Measurements from ENCODE around the gene AMBRA1. TPM values are rescaled to one million over a fixed set of nuclear protein-coding genes. Genes with fewer than 3 reads are reported as not detected.

Gene AMBRA1
- total RNA-seq, 1 experiment from 2014 or later: 17.7 TPM

GRCh38 chr11:46456269-46457001 is 137.4 kb downstream of the AMBRA1 start:
- Histone ChIP-seq H3K27me3 (no peaks in the 10 kb centered on the region), H3K4me3 (no peak overlapping the region), H3K36me3 (no peaks in the 10 kb centered on the region), H3K9me3 (no peaks in the 10 kb centered on the region)
- DNase-seq: no peak

DNA sequence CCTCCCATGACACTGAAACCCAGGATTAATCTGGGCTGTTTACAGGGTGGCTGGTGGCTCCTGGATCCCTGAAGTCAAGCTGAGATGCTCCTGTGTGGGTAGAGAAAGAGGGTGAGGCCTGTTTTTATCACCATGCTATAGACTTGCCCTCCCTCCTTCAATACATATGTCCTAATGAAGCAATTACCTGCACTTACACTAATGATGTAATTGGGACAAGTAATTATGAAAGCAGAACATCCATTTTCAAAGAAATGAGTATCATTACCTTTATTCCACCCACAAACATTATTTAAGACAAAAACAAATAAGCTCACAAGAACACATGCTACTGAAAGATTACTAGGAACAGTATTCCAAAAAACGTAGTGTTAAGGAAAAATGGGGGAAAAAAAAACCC is 138.0 kb downstream of the AMBRA1 start:
- DNase-seq: no peak
- Histone ChIP-seq H3K27me3 (no peaks in the 10 kb centered on the region), H3K4me3 (no peak overlapping the region), H3K36me3 (no peaks in the 10 kb centered on the region), H3K9me3 (no peaks in the 10 kb centered on the region)

DNA sequence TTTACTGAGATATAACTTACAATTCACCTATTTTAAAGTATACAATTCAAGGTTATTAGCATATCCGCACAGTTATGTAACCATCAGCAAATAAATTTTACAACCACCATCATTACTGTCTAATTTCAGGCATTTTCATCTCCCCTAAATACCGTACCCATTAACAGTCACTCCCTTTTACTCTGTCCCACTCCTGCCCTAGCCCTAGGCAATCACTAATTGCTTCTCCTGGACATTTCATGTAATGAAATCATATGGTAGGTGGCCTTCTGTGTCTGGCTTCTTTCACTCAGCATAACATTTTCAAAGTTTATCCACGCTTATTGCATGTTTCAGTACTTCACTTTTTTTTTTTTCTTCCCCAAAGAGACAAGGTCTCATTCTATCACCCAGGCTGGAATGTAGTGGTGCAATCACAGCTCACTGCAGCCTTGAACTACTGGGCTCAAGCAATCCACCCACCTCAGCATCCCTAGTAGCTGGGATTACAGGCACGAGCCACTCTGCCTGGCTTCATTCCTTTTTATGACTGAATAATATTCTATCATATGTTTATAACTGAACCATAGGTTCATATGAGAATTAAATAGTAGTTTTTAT is 140.8 kb downstream of the AMBRA1 start:
- H3K9me3 ChIP-seq: no peaks in the 10 kb centered on the region
- no peaks in the 10 kb centered on the region for H3K36me3 ChIP-seq
- DNase-seq: no peak
- no peaks in the 10 kb centered on the region for H3K27me3 ChIP-seq
- no peak overlapping the region for H3K4me3 ChIP-seq

- H3K36me3 ChIP-seq: no peaks in the 10 kb centered on the region
- H3K9me3 ChIP-seq: no peaks in the 10 kb centered on the region
- no peak overlapping the region for H3K4me3 ChIP-seq
- no peak for DNase-seq
- H3K27me3 ChIP-seq: no peaks in the 10 kb centered on the region
These were observed 142.1 kb downstream of the AMBRA1 start for GRCh38 chr11:46451759-46452158.

DNA sequence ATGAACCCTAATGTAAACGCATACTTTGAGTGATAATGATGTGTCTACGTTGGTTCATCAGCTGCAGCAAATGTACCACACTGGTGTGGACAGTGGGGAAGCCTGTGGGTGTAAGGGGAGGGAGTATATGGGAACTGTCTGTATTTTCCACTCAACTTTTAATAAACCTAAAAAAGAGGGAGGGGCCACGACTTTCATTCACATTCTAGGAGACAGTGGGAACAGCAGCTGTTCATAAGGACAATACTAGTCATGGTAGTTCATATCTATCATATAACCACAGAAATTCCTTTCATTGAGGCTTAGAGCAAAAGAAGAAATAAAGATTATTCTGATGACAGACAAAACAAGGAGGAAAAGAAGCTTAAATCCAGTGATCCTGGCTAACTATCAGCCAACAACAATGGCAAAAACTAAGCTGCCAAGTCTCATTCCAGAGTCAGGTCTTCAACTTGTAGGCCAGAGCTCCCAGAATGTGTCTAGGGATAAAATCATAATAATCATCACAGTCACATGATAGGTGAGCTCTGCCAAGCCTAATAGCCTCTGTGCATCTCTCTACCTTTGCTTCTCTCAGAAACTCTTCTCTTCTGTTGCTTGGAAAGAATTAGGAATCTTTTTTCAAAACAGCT is 142.9 kb downstream of the AMBRA1 start:
- Histone ChIP-seq H3K4me3 (no peak overlapping the region), H3K27me3 (no peaks in the 10 kb centered on the region), H3K36me3 (no peaks in the 10 kb centered on the region), H3K9me3 (no peaks in the 10 kb centered on the region)
- DNase-seq: no peak

- H3K9me3 ChIP-seq: no peaks in the 10 kb centered on the region
- DNase-seq: no peak
- H3K27me3 ChIP-seq: no peaks in the 10 kb centered on the region
- no peak overlapping the region for H3K4me3 ChIP-seq
- no peaks in the 10 kb centered on the region for H3K36me3 ChIP-seq
These were observed 146.3 kb downstream of the AMBRA1 start for GRCh38 chr11:46447544-46447943.

DNA sequence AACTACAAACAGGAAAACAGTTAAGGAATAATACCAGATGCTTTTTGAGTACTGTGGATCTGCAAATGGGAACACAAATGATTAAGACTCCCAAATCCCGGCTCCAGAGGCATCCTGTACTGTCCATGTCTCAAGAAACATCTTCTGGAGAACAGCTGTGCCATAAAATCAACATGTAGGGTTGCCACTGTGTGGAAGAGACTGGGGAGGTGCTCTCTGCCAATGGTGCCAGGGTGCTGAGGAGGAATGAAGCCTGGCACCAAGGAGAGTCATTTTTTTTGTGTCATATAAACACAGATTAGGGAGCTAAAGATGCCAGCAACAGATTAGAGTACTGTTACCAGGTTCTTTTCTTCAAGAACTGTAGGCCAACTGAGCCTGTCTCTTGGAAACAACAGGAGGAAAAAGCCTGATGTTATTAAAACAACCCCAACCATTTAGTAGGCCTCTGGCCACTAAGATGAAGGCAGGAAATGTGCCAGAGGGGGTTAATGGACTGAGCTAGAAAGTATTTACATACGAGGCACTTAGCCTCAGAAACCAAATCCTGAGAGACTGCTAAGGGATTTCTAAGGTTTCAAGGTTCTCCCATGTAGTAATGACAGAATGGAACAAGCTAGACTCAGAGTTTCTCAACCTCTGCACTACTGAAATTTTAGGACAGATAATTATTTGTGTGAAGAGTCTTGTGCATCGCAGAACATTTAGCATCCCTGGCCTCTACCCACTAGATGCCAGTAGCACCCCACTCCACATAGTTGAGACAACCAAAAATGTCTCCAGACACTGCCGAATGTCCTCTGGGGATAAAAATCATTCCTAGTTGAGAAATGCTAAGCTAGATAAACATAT is 147.7 kb downstream of the AMBRA1 start:
- H3K4me3 ChIP-seq: no peak overlapping the region
- H3K27me3 ChIP-seq: no peaks in the 10 kb centered on the region
- no peak for DNase-seq
- no peaks in the 10 kb centered on the region for H3K9me3 ChIP-seq
- no peaks in the 10 kb centered on the region for H3K36me3 ChIP-seq

GRCh38 chr11:46445192-46445919 is 148.5 kb downstream of the AMBRA1 start:
- no peaks in the 10 kb centered on the region for H3K9me3 ChIP-seq
- H3K4me3 ChIP-seq: no peak overlapping the region
- no peak for DNase-seq
- H3K27me3 ChIP-seq: no peaks in the 10 kb centered on the region
- no peaks in the 10 kb centered on the region for H3K36me3 ChIP-seq

DNA sequence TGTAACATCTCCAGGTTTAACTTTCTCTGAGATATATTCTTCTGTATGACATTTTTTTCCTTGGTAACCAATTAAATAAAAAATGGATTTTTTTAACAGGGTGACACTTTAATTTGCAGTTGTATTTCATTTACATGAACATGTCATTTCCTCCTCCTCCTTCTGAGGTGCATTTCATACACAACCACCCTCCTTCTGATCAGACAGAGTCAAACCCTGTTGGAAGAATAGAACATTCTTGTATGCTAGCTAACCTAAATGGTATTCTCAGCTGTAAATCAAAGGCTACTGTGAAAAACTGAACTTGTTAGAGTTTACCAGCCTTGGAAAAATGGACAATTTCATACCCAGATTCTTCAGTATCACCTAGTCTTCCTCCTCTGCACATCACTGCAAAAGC is 149.5 kb downstream of the AMBRA1 start:
- Histone ChIP-seq H3K36me3 (no peaks in the 10 kb centered on the region), H3K4me3 (no peak overlapping the region), H3K27me3 (no peaks in the 10 kb centered on the region), H3K9me3 (no peaks in the 10 kb centered on the region)
- DNase-seq: no peak

DNA sequence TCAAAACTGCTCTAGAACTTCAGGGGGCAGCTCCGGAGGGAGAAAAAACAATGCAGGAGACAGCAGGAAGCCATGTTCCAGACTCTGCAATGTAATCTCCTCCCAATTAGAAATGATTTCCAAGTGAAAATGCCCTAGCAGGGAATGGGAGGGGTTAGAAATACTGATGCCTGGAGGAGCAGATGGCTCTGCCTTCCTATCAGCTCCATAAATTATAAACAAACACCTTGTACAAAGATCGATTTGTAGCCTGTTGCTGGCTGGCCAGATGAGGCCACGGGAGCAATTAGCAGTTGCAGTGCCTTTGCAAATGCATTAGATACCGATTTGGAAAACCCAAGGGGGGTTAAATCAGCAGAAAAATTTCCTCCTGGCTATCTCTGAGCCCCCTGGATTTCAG is 155.6 kb downstream of the AMBRA1 start:
- DNase-seq: no peak
- H3K9me3 ChIP-seq: no peaks in the 10 kb centered on the region
- H3K36me3 ChIP-seq: peaks cover 1% of the 10 kb centered on the region
- H3K27me3 ChIP-seq: no peaks in the 10 kb centered on the region
- H3K4me3 ChIP-seq: no peak overlapping the region

DNA sequence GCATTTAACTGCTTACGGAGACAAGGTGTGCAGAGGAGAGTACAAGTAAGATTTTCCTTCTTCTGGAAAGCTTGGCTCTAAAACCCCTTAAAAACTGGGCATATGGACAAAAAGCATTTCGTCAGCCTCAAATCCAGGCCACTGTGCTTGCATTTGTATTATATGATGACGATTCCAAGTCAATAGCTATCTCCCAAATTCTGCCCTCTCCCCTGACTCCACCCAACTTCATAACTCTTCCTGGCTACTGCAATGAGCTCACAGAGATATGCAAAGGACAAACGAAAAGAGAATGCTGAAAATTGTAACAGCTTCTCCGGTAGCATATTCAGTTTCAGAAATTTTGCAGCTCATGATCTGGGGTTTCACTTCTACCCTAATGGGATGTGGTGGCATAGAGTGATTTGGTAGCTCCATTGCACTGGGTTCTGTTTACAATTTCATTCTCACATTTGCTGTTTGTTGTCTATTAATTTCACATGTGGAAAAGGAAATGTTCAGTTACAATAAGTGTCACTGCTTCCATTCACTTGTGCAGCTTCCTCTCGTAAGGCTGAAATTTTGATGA is 156.6 kb downstream of the AMBRA1 start:
- DNase-seq: no peak
- H3K27me3 ChIP-seq: no peaks in the 10 kb centered on the region
- H3K36me3 ChIP-seq: peaks cover 4% of the 10 kb centered on the region
- no peak overlapping the region for H3K4me3 ChIP-seq
- no peaks in the 10 kb centered on the region for H3K9me3 ChIP-seq

GRCh38 chr11:46436113-46436512 is 157.7 kb downstream of the AMBRA1 start:
- H3K9me3 ChIP-seq: no peaks in the 10 kb centered on the region
- H3K27me3 ChIP-seq: no peaks in the 10 kb centered on the region
- H3K4me3 ChIP-seq: no peak overlapping the region
- DNase-seq: no peak
- H3K36me3 ChIP-seq: peaks cover 4% of the 10 kb centered on the region

DNA sequence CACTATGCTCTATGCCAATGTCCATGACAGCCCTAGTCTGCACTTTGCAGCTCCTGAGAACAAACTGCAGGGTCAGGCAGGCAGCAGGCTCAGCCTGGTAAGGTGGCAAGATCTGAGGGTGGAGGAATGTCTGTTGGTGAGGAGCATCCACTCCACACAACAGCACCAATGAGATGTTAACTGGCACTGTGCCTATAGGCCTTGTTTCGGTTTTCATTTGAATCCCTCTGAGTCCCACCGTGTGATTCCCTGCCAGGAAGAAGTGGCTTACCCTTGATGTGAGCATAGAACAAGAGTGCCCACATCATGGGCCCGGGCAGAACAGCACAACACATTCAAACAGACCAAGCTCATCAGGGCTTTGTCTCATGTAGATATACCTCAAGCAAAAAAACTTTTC is 158.1 kb downstream of the AMBRA1 start:
- H3K36me3 ChIP-seq: peaks cover 4% of the 10 kb centered on the region
- no peak overlapping the region for H3K4me3 ChIP-seq
- no peaks in the 10 kb centered on the region for H3K27me3 ChIP-seq
- no peak for DNase-seq
- no peaks in the 10 kb centered on the region for H3K9me3 ChIP-seq

- H3K4me3 ChIP-seq: no peak overlapping the region
- H3K27me3 ChIP-seq: no peaks in the 10 kb centered on the region
- DNase-seq: no peak
- H3K36me3 ChIP-seq: peaks cover 4% of the 10 kb centered on the region
- H3K9me3 ChIP-seq: no peaks in the 10 kb centered on the region
These were observed 162.6 kb downstream of the AMBRA1 start for GRCh38 chr11:46431211-46431610.

- H3K36me3 ChIP-seq: peaks cover 4% of the 10 kb centered on the region
- H3K27me3 ChIP-seq: no peaks in the 10 kb centered on the region
- no peaks in the 10 kb centered on the region for H3K9me3 ChIP-seq
- DNase-seq: no peak
- H3K4me3 ChIP-seq: no peak overlapping the region
These were observed 164.1 kb downstream of the AMBRA1 start for GRCh38 chr11:46429717-46430116.

DNA sequence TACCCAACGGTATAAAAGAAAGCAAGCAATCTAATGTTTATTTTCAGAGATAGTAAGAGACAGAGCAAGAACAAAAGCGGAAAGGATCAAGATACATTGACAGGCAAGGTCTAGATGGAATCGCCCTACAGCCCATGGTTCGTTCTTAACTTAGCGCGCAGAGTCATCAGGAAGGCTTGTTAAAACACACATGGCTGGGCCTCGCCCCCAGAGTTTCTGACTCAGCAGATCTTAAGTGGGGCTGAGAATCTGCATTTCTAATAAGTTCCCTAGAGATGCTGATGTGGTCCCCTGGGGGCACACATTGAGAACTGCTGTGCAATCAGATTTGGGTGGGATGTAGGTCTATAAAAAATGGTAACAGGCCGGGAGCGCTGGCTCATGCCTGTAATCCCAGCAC is 166.5 kb downstream of the AMBRA1 start:
- no peaks in the 10 kb centered on the region; the same call in 1 of the 2 replicates for H3K36me3 ChIP-seq
- no peaks in the 10 kb centered on the region for H3K9me3 ChIP-seq
- no peak for DNase-seq
- H3K27me3 ChIP-seq: no peaks in the 10 kb centered on the region
- H3K4me3 ChIP-seq: no peak overlapping the region

Data from MG63 (cell line).